OCI-LY3 (cell line): ENCODE results near the gene AGPAT4.

Experiments used
- H2AFZ ChIP-seq: fragments of 200-600, 300-600 bp; shearing (Covaris generic); 2 replicates; pipeline ENCODE4 v1.6.0; 2014; ENCODE audit warnings: antibody characterized with exemption, low read depth, low read length
- H3K27ac ChIP-seq: fragments of 200-600, 300-600 bp; sonication (generic); 2 replicates; pipeline ENCODE4 v1.5.1; 2014; ENCODE audit warnings: mild to moderate bottlenecking, low read length, moderate library complexity, mixed read lengths
- H3K27me3 ChIP-seq: fragments of 200-600, 300-600 bp; sonication (generic); 2 replicates; pipeline ENCODE4 v1.6.1; 2014; ENCODE audit warnings: low read depth, low read length, mixed read lengths
- H3K36me3 ChIP-seq: fragments of 200-600, 300-600 bp; sonication (generic); replicated peaks from 2 replicates; pipeline ENCODE3; 2014; ENCODE audit warnings: low read depth, low read length, mixed read lengths
- H3K4me1 ChIP-seq: fragments of 300-600, 200-600 bp; sonication (generic); 2 replicates; pipeline ENCODE4 v1.6.1; 2014; ENCODE audit warnings: low read length, mixed read lengths
- H3K4me2 ChIP-seq: fragments of 200-600, 300-600 bp; sonication (generic); 2 replicates; pipeline ENCODE4 v1.6.1; 2014; ENCODE audit warnings: low read length, mixed read lengths
- H3K4me3 ChIP-seq: fragments of 300-600, 200-600 bp; sonication (generic); 2 replicates; pipeline ENCODE4 v1.5.1; 2014; ENCODE audit warnings: antibody characterized with exemption, mild to moderate bottlenecking, low read length, moderate library complexity
- H3K79me2 ChIP-seq: fragments of 300-600, 200-600 bp; shearing (Covaris generic); 2 replicates; pipeline ENCODE4 v1.6.1; 2014; ENCODE audit warnings: mild to moderate bottlenecking, low read length, mixed read lengths
- H3K9ac ChIP-seq: fragments of 300-600, 200-600 bp; shearing (Covaris generic); 2 replicates; pipeline ENCODE4 v1.6.0; 2014; ENCODE audit warnings: mild to moderate bottlenecking, low read length, moderate library complexity
- H3K9me3 ChIP-seq: fragments of 200-600, 300-600 bp; shearing (Covaris generic); 2 replicates; pipeline ENCODE4 v1.6.1; 2014; ENCODE audit warnings: low read length, mixed read lengths; ENCODE audit not compliant: insufficient read depth
- H4K20me1 ChIP-seq: fragments of 200-600, 300-600 bp; sonication (generic); 2 replicates; pipeline ENCODE4 v1.6.1; 2016; ENCODE audit warnings: low read length, mixed read lengths; ENCODE audit not compliant: insufficient read depth
- CTCF ChIP-seq: fragments of 200-600, 300-600 bp; sonication (generic); IDR thresholded peaks from 2 replicates; pipeline ENCODE4 v1.5.1; 2014; ENCODE audit warnings: antibody characterized with exemption, low read length, low read depth
- EZH2phosphoT487 ChIP-seq: fragments of 200-600 bp; shearing (Covaris generic); IDR thresholded peaks from 2 replicates; pipeline ENCODE4 v1.6.1; 2018; ENCODE audit warnings: antibody characterized with exemption, mixed run types, low read depth

AGPAT4 gene

GRCh38 chr6:161082215-161082614 is 191.6 kb downstream of the AGPAT4 start:
- peaks cover 36% of the 10 kb centered on the region for H3K36me3 ChIP-seq
- no peak overlapping the region for H2AFZ ChIP-seq
- no peak overlapping the region for H3K4me3 ChIP-seq
- H4K20me1 ChIP-seq = no peaks in the 10 kb centered on the region
- H3K27me3 ChIP-seq = no peaks in the 10 kb centered on the region
- TF ChIP-seq EZH2phosphoT487 = no peak
- no peak for TF ChIP-seq CTCF
- no peaks in the 10 kb centered on the region for H3K9me3 ChIP-seq
- H3K9ac ChIP-seq = no peak overlapping the region
- H3K4me2 ChIP-seq = no peak overlapping the region
- H3K4me1 ChIP-seq = peaks cover 12% of the 10 kb centered on the region
- no peak overlapping the region for H3K27ac ChIP-seq
- H3K79me2 ChIP-seq = no peaks in the 10 kb centered on the region

GRCh38 chr6:161080263-161080970 is 193.4 kb downstream of the AGPAT4 start:
- Histone ChIP-seq H4K20me1 (no peaks in the 10 kb centered on the region), H3K36me3 (peaks cover 36% of the 10 kb centered on the region), H3K4me2 (no peak overlapping the region), H3K27ac (no peak overlapping the region), H3K27me3 (no peaks in the 10 kb centered on the region), H3K9me3 (no peaks in the 10 kb centered on the region), H3K4me3 (no peak overlapping the region), H3K4me1 (peaks cover 10% of the 10 kb centered on the region), H3K79me2 (no peaks in the 10 kb centered on the region), H2AFZ (no peak overlapping the region), H3K9ac (no peak overlapping the region)
- no peak for TF ChIP-seq EZH2phosphoT487
- TF ChIP-seq CTCF = no peak
